Measurements from ENCODE around the gene NAGS.
"Not testable (repeated sequence)": the region's sequence is repeated elsewhere in the genome, so short reads cannot be mapped to it uniquely, and the experiment has no call there.

The NAGS gene

GRCh38 chr17:44046893-44047292 lies 42.5 kb downstream of the NAGS start:
- DNase-seq, result not testable (repeated sequence)

DNA sequence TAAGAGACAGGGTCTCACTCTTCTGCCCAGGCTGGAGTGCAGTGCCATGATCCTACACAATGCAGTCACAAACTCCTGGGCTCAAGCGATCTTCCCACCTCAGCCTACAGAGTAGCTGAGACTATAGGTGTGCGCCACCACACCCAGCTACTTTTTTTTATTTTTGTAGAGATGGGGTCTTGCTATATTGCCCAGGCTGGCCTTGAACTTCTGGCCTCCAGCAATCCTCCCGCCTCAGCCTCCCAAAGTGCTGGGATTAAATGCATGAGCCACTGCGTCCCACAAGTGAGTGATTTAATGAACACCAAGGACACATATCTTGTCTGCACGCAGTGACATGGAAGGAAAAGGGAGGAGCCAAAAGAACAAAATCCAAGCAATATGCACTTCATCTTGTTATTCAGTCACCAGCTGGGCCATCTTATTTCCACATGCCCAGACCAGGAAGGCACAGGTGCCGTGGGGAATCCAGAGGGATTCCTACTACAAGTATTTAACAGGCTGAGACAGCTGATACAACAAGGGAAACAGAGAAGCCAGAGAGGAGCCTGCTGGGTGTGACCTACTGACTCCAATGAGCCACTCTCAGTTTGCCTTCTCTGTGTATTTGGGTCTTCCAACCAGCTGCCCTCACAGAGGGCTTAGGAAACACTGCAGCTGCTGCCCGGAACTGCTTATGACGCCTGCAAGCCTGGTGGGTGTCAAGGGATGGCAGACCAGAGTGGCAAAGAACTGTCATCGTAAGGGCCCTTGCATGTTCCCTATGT lies 45.1 kb downstream of the NAGS start:
- no peak for DNase-seq

DNA sequence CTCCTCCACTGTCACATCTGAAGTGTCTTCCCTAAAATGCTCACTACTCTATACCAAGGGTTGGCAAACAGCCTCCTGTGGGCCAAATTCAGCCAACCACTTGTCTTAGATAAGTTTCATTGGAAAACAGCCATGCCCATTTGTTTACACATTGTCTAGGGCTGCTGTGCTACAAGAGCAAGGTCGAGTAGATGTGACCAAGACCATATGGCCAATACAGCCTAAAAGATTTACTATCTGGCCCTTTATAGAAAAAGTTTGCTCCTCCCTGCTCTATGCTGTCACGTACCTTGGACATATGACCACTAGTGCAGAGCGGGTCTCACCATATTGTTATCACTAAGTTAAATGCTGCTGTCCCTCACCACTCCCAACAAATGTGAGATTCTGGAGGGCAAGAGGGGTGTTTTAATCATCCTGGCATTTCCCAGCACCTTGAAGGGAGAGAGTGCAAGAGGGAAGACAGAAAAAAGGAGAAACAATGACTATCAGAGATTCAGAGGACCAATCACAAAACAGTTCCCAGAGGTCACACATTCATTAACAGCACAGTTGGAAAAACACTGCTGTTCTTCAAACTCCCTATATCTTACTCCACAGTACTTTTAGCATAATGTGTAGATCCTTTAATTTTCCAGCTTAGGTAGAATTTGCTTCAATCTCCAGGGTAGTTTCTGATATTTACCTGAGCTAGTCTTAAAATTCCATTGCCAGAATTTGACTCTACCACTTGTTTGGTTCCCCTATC lies 48.9 kb downstream of the NAGS start:
- DNase-seq, result no peak
